ENCODE measurements around the gene ACKR3. TPM values are rescaled to one million over a fixed set of nuclear protein-coding genes. Genes with fewer than 3 reads are reported as not detected.

ACKR3 gene
- total and polyA plus RNA-seq, 10 of the 15 experiments (the other 5 are each of a cell fraction or from before 2014, with no cell fraction given), result 3.0 to 154 (median 6.4) TPM

- TF ChIP-seq ZZZ3 (IDR thresholded peaks at IDR 0.05; ENCODE audit: control insufficient read depth, insufficient read length, low read depth) (no peak), ZBTB4 (CRISPR knock-in tag; IDR thresholded peaks at IDR 0.05) (no peak), ZNF274 (IDR thresholded peaks at IDR 0.05; ENCODE audit: insufficient read depth, insufficient read length) (no peak), ESRRA (IDR thresholded peaks at IDR 0.05; ENCODE audit: low read length) (no peak), NR2C1 (IDR thresholded peaks at IDR 0.05) (no peak), CBX5 (IDR thresholded peaks at IDR 0.05; ENCODE audit: low read depth) (no peak), SRF (IDR thresholded peaks at IDR 0.05; ENCODE audit: low read depth in 2 of 2, low read length in 2 of 2) (no peak), MTA3 (IDR thresholded peaks at IDR 0.05; ENCODE audit: borderline replicate concordance, low read length) (no peak), ZNF687 (IDR thresholded peaks at IDR 0.05) (no peak), CREB1 (IDR thresholded peaks at IDR 0.05; ENCODE audit: low read depth) (no peak), PAX5 (IDR thresholded peaks at IDR 0.05; ENCODE audit: borderline replicate concordance, low read depth, low read length) (no peak), SMAD5 (IDR thresholded peaks at IDR 0.05; ENCODE audit: low read depth) (no peak), RAD21 (IDR thresholded peaks at IDR 0.05; ENCODE audit: insufficient read depth, low read depth, low read length) (no peak)
- POLR2A ChIA-PET, result no interaction called here
Observed at GRCh38 chr2:236617796-236618195, 48.2 kb downstream of the ACKR3 start.

More at GRCh38 chr2:236617796-236618195, 48.2 kb downstream of the ACKR3 start:
- ChIA-PET SMC1A (ENCODE audit: uncharacterized antibody, unreplicated experiment) (interaction anchor here (0.7 kb wide), 1 partner anchor 48 kb away, joined by 3 read pairs; the partner anchor contains the start of gene ACKR3), CTCF (interaction anchor here (0.6 kb wide), 1 partner anchor 33 kb away, joined by 3 read pairs; no protein-coding TSS in a partner anchor), RAD21 (ENCODE audit: unreplicated experiment) (no interaction called here)
- Histone ChIP-seq H3K4me3 (no peak overlapping the region), H3K4me2 (ENCODE audit: control insufficient read depth, insufficient read depth) (no peak overlapping the region), H2AFZ (ENCODE audit: control insufficient read depth, low read depth, low read length) (no peak overlapping the region), H3K9ac (ENCODE audit: control insufficient read depth, insufficient read depth, low read length) (no peak overlapping the region), H3K36me3 (ENCODE audit: control insufficient read depth in 2 of 2, insufficient read depth in 2 of 2, low read length in 1 of 2) (no peaks in the 10 kb centered on the region), H3K4me1 (ENCODE audit: control insufficient read depth, insufficient read depth, low read length) (no peaks in the 10 kb centered on the region), H3K27ac (ENCODE audit: control insufficient read depth, insufficient read depth) (no peak overlapping the region), H4K20me1 (ENCODE audit: control insufficient read depth, insufficient read depth) (no peaks in the 10 kb centered on the region), H3K79me2 (ENCODE audit: control insufficient read depth, insufficient read depth, low read length) (no peaks in the 10 kb centered on the region), H3K27me3 (replicated peaks in 1 of 2; ENCODE audit: control insufficient read depth in 2 of 2, insufficient read depth in 2 of 2, low read length in 1 of 2) (peaks cover 3 to 6% of the 10 kb centered on the region in 2 experiments), H3K9me3 (replicated peaks; ENCODE audit: control insufficient read depth, insufficient read depth, low read length) (no peaks in the 10 kb centered on the region)
- ATAC-seq (no peak), FAIRE-seq (no peak), DNase-seq (ENCODE audit: low read depth, low spot score) (no peak)
- no TSS peak for BruUV-seq (replicated peaks)
- 64% methylated on average over 10 of the region's 10 CpGs for WGBS (ENCODE audit: insufficient coverage, insufficient replicate concordance, low lambda C conversion rate, missing lambda C conversion rate)
- in situ Hi-C loops (cut with MboI) (no loop called here), intact Hi-C loops (cut with micrococcal nuclease; ENCODE audit: unreplicated experiment) (no loop called here)
